PC-3 (cell line): ENCODE results near the gene NACC2. TPM values are rescaled to one million over a fixed set of nuclear protein-coding genes. Genes with fewer than 3 reads are reported as not detected.
A peak's percentile ranks its signal among the peaks of the same experiment; 100 is the strongest.

ENCODE experiments used
- ATAC-seq: fragments of 200-7000 bp; cut with Tn5 transposase; 2 replicates; pipeline ENCODE4 v1.9.1; 2020; ENCODE audit warnings: mild to moderate bottlenecking, moderate library complexity
- BruUV-seq: library from RNA; stranded (reverse); fragments of 400-500 nt; replicated peaks from 2 replicates; lab custom pipeline; 2021; lab: Mats Ljungman, UMichigan
- CTCF ChIA-PET: fragments of 300-600 bp; sonication (Branson Sonifier 250); formaldehyde crosslinking; loops from one replicate; lab custom pipeline; 2022; ENCODE audit warnings: antibody characterized with exemption; lab: Charles Lee
- POLR2A ChIA-PET: fragments of 300-600 bp; sonication (Branson Sonifier 250); formaldehyde crosslinking; loops from one replicate; lab custom pipeline; 2022; ENCODE audit warnings: antibody characterized with exemption; ENCODE audit not compliant: unreplicated experiment; lab: Charles Lee
- DNase-seq: peaks from one replicate; pipeline ENCODE4 v3.0.0-alpha.2; 2015
- H2AFZ ChIP-seq: fragments of 300-600 bp; sonication (generic); 2 replicates; pipeline ENCODE4 v1.6.0; 2016; ENCODE audit warnings: antibody characterized with exemption, low read length
- H3F3A ChIP-seq: fragments of 300-600 bp; sonication (generic); one replicate; pipeline ENCODE4 v1.6.0; 2017; ENCODE audit warnings: antibody characterized with exemption, low read length, control low read depth, mild to moderate bottlenecking; ENCODE audit not compliant: unreplicated experiment
- H3K27ac ChIP-seq: fragments of 300-600 bp; sonication (generic); 2 replicates; pipeline ENCODE4 v1.5.1; 2016; ENCODE audit warnings: mild to moderate bottlenecking, low read length
- H3K27me3 ChIP-seq: fragments of 300-600 bp; sonication (generic); 2 replicates; pipeline ENCODE4 v1.6.1; 2016; ENCODE audit warnings: low read length, mixed read lengths
- H3K36me3 ChIP-seq: fragments of 300-600 bp; sonication (generic); 2 replicates; pipeline ENCODE4 v1.6.1; 2016; ENCODE audit warnings: low read depth, mixed run types, low read length, mixed read lengths
- H3K4me1 ChIP-seq: fragments of 300-600 bp; sonication (generic); 2 replicates; pipeline ENCODE4 v1.5.1; 2016; ENCODE audit warnings: low read length; ENCODE audit not compliant: insufficient read depth
- H3K4me2 ChIP-seq: fragments of 300-600 bp; sonication (generic); 2 replicates; pipeline ENCODE4 v1.6.0; 2016; ENCODE audit warnings: low read length
- H3K4me3 ChIP-seq: fragments of 300-600 bp; sonication (generic); 2 replicates; pipeline ENCODE4 v1.5.1; 2016; ENCODE audit warnings: mild to moderate bottlenecking, low read length, mixed read lengths
- H3K79me2 ChIP-seq: fragments of 300-600 bp; sonication (generic); 2 replicates; pipeline ENCODE4 v1.6.1; 2017; ENCODE audit warnings: low read length, mixed read lengths
- H3K9ac ChIP-seq: fragments of 300-600 bp; sonication (generic); 2 replicates; pipeline ENCODE4 v1.6.0; 2016; ENCODE audit warnings: mild to moderate bottlenecking, low read length
- H3K9me2 ChIP-seq: fragments of 300-600 bp; sonication (generic); replicated peaks from 2 replicates; pipeline ENCODE4 v1.6.1; 2016; ENCODE audit warnings: mixed run types, low read length, mixed read lengths
- H3K9me3 ChIP-seq: fragments of 300-600 bp; sonication (generic); 2 replicates; pipeline ENCODE4 v1.6.1; 2016; ENCODE audit warnings: low read length, mixed read lengths
- H4K20me1 ChIP-seq: fragments of 300-600 bp; sonication (generic); 2 replicates; pipeline ENCODE4 v1.6.1; 2016; ENCODE audit warnings: low read length, mixed read lengths
- CTCF ChIP-seq: fragments of 300-600 bp; sonication (generic); conservative IDR thresholded peaks from 2 replicates; pipeline ENCODE4 v1.5.1; 2017; ENCODE audit warnings: antibody characterized with exemption, low read depth, mild to moderate bottlenecking, low read length
- EZH2 ChIP-seq: fragments of 300-600 bp; sonication (generic); IDR thresholded peaks from one replicate; pipeline ENCODE4 v1.6.1; 2017; ENCODE audit warnings: antibody characterized with exemption, mild to moderate bottlenecking, low read length; ENCODE audit not compliant: unreplicated experiment
- EZH2phosphoT487 ChIP-seq: fragments of 300-600 bp; sonication (generic); IDR thresholded peaks from 2 replicates; pipeline ENCODE4 v1.6.1; 2018; ENCODE audit warnings: mild to moderate bottlenecking, antibody characterized with exemption, low read length, borderline replicate concordance
- intact Hi-C: fragments of 100-400 bp; cut with micrococcal nuclease; formaldehyde crosslinking; loops from 2 replicates; pipeline ENCODE4 v1.9.0; 2023
- total RNA-seq: library from RNA; depleted of rRNA; stranded (reverse); fragments of >200 nt; gene quantifications from 2 replicates; pipeline ENCODE4 v1.2.3, GENCODE V29; 2014

NACC2 gene
- total RNA-seq, 1 experiment from 2014 or later, result 12.3 TPM

GRCh38 chr9:135989722-135990467, 105.2 kb downstream of the NACC2 start:
- no peaks in the 10 kb centered on the region for H4K20me1 ChIP-seq
- H3K4me3 ChIP-seq, result no peak overlapping the region
- DNase-seq (no peak), ATAC-seq (peak; percentile 6)
- intact Hi-C loops, result no loop called here
- H3K9ac ChIP-seq, result no peak overlapping the region
- ChIA-PET POLR2A (no interaction called here), CTCF (no interaction called here)
- no peak overlapping the region for H3K27ac ChIP-seq
- TF ChIP-seq EZH2phosphoT487, result no peak
- TF ChIP-seq CTCF, result no peak
- H2AFZ ChIP-seq, result no peak overlapping the region
- H3K79me2 ChIP-seq, result no peaks in the 10 kb centered on the region
- no TSS peak for BruUV-seq
- H3K27me3 ChIP-seq, result no peaks in the 10 kb centered on the region
- no peaks in the 10 kb centered on the region for H3K9me2 ChIP-seq
- H3K36me3 ChIP-seq, result no peaks in the 10 kb centered on the region
- no peaks in the 10 kb centered on the region for H3F3A ChIP-seq
- no peaks in the 10 kb centered on the region for H3K9me3 ChIP-seq
- peak overlapping the region; percentile 56 for H3K4me2 ChIP-seq
- H3K4me1 ChIP-seq, result peaks cover 16% of the 10 kb centered on the region

- H3K4me2 ChIP-seq, result no peak overlapping the region
- H3K9me2 ChIP-seq, result no peaks in the 10 kb centered on the region
- H3K9me3 ChIP-seq, result no peaks in the 10 kb centered on the region
- H3K4me1 ChIP-seq, result peaks cover 16% of the 10 kb centered on the region
- no peak overlapping the region for H3K4me3 ChIP-seq
- H3K36me3 ChIP-seq, result no peaks in the 10 kb centered on the region
- H3K9ac ChIP-seq, result no peak overlapping the region
- ATAC-seq, result no peak
- TF ChIP-seq CTCF (no peak), EZH2 (no peak), EZH2phosphoT487 (no peak)
- no peaks in the 10 kb centered on the region for H4K20me1 ChIP-seq
- no peak overlapping the region for H3K27ac ChIP-seq
- H3F3A ChIP-seq, result no peaks in the 10 kb centered on the region
- ChIA-PET CTCF (no interaction called here), POLR2A (no interaction called here)
- BruUV-seq, result no TSS peak
- H3K79me2 ChIP-seq, result no peaks in the 10 kb centered on the region
- intact Hi-C loops, result no loop called here
- H3K27me3 ChIP-seq, result peaks cover 7% of the 10 kb centered on the region
- H2AFZ ChIP-seq, result no peak overlapping the region
- DNase-seq, result no peak
Measured at GRCh38 chr9:135989157-135989556, 105.9 kb downstream of the NACC2 start.

GRCh38 chr9:135988493-135988892, 106.6 kb downstream of the NACC2 start:
- DNase-seq, result no peak
- no peak for TF ChIP-seq EZH2phosphoT487
- no peak for TF ChIP-seq EZH2
- TF ChIP-seq CTCF, result no peak
- Histone ChIP-seq H3K4me3 (no peak overlapping the region), H3K9me2 (no peaks in the 10 kb centered on the region), H3K27ac (no peak overlapping the region), H3K79me2 (no peaks in the 10 kb centered on the region), H3F3A (no peaks in the 10 kb centered on the region), H3K27me3 (peaks cover 12% of the 10 kb centered on the region), H4K20me1 (no peaks in the 10 kb centered on the region), H3K4me2 (no peak overlapping the region), H3K36me3 (no peaks in the 10 kb centered on the region), H3K9ac (no peak overlapping the region), H2AFZ (no peak overlapping the region), H3K4me1 (peaks cover 16% of the 10 kb centered on the region), H3K9me3 (no peaks in the 10 kb centered on the region)
- no TSS peak for BruUV-seq
- intact Hi-C loops, result no loop called here
- no peak for ATAC-seq
- ChIA-PET CTCF (no interaction called here), POLR2A (no interaction called here)
